ENCODE data around the gene CPPED1. TPM values are rescaled to one million over a fixed set of nuclear protein-coding genes. Genes with fewer than 3 reads are reported as not detected.
"Not testable (repeated sequence)": the region's sequence is repeated elsewhere in the genome, so short reads cannot be mapped to it uniquely, and the experiment has no call there.

CPPED1 gene
- 16.6 TPM for polyA plus RNA-seq

DNA sequence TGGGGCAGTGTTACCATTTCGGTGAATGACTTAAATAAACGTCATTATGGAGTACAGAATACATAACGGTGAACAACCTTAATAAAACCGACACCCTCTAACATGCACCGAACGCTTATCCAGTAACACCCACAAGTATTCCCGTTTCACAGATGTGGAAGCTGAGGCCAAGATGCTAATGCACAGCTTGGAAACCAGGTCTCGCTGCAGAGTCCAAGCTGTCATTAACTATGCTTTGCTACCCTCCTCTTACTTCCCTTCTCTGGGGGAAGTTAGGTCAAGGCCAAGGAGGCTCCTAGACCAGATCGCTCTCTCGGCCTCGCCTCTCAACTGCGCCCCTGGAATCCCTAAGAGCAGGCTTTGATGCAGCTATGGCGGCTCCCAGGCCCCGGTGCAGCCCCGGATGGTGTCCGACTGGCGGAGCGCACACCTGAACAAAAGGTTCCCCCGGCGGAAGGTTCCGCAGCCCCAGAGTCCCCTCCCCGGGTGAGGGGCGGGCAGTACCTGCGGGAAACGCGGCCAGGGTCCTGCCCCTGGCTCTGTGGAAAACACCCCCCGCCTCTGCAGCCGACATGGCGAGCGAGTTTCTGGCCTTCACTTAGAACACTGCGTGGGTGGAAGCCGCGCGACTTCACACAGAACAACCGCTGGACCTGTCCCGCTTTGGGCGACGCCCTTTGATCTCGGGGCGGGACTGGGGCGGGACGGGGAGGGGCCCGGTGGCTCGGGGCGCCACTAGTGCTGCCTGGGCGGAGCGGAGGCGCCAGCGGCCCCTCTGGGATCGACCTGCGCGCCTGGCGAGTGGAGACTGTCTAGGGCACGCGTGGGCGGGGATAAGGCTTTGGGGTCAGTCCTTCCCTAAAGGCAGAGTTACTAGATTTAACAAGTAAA lies at the start of gene CPPED1:
CPPED1 (minus strand) TSS at position 685 of the 891 bp plus-strand sequence; CDS start at position 574, 111 bp downstream.
- Mint-ChIP-seq H3K27ac (peak within 1 kb of the TSS; percentile 91 to 94 (median 93)), H3K27me3 (peaks cover 2% of the 10 kb centered on the region), H3K9me3 (peaks cover 0 to 3% (median 0%) of the 10 kb centered on the region in 3 donors), H3K4me3 (peak within 1 kb of the TSS; percentile 86 to 96 (median 96)), H3K4me1 (peaks cover 22 to 25% (median 24%) of the 10 kb centered on the region in 3 donors), H3K36me3 (peaks cover 3% of the 10 kb centered on the region)

- H3K36me3 Mint-ChIP-seq, result peaks cover 1% of the 10 kb centered on the region
- H3K9me3 Mint-ChIP-seq, result peaks cover 0 to 4% (median 2%) of the 10 kb centered on the region in 3 donors
- H3K27me3 Mint-ChIP-seq, result peaks cover 5% of the 10 kb centered on the region
- H3K4me3 Mint-ChIP-seq, result no peak overlapping the region
- no peaks in the 10 kb centered on the region for H3K4me1 Mint-ChIP-seq
- H3K27ac Mint-ChIP-seq, result no peak overlapping the region
Measured at GRCh38 chr16:12850186-12850585, 46.5 kb upstream of the CPPED1 start.

DNA sequence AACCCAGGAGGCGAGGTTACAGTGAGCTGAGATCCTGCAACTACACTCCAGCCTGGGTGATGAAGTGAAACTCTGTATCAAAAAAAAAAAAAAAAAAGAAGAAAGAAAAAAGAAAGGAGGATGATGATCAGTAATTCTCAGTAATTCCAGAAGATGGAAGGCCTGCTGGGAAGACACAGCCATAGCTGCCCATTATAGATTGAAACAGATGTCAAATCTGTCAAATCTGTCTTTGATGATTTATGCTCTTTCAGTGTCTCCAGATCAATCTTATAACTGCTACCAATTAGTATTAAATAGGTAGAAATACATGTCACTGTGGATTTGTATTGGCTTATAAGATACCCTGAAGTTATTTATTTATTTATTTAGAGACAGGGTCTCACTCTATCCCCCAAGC lies 42.9 kb upstream of the CPPED1 start:
- Mint-ChIP-seq H3K4me3 (no peak overlapping the region), H3K4me1 (no peaks in the 10 kb centered on the region), H3K9me3 (peaks cover 0 to 2% (median 0%) of the 10 kb centered on the region in 3 donors), H3K36me3 (peaks cover 1% of the 10 kb centered on the region), H3K27me3 (peaks cover 5% of the 10 kb centered on the region), H3K27ac (no peak overlapping the region)

DNA sequence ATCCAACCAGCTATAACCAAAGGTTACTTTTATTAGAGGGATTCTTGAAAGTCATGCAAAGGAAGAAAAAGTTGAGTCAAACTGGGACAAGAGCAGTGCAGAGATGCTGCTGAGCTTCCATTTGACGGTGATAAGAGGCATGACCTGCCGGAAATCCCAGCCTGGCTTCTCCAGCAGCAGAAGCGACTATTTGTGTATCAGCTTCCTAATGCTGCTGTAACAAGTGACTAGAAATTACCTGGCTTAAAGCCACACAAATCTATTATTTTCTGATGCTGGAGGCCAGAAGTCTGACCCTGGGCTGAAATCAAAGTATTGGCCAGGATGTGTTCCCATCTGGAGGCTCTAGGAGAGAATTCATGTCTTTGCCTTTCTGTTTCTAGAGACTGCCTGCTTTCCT lies 41.6 kb upstream of the CPPED1 start:
- no peaks in the 10 kb centered on the region for H3K36me3 Mint-ChIP-seq
- peaks cover 1% of the 10 kb centered on the region for H3K27me3 Mint-ChIP-seq
- no peaks in the 10 kb centered on the region for H3K4me1 Mint-ChIP-seq
- H3K4me3 Mint-ChIP-seq, result no peak overlapping the region
- H3K9me3 Mint-ChIP-seq, result peaks cover 2 to 7% (median 2%) of the 10 kb centered on the region in 3 donors
- H3K27ac Mint-ChIP-seq, result no peak overlapping the region

DNA sequence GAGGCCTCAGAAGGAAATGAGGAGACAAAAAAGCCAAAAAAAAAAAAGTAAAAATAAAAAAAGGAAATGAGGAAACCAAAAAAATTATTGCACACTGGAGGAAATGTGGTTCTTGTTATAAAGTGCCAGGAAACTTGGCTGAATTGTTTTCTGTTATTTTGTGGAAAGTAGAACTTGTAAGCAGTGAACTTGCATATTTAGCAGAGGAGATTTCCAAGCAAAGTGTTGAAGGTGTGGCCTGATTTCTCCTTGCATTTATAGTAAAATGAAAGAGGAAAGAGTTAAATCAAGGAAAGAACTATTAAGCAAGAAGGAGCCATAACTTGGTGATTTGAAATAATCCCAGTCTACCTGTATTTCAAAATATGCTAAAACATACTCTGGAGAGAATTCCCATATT lies 34.1 kb upstream of the CPPED1 start:
- peaks cover 0 to 2% (median 0%) of the 10 kb centered on the region in 3 donors for H3K4me1 Mint-ChIP-seq
- no peak overlapping the region for H3K4me3 Mint-ChIP-seq
- peaks cover 3 to 12% (median 7%) of the 10 kb centered on the region in 3 donors for H3K9me3 Mint-ChIP-seq
- no peaks in the 10 kb centered on the region for H3K36me3 Mint-ChIP-seq
- peaks cover 18% of the 10 kb centered on the region for H3K27me3 Mint-ChIP-seq
- peak overlapping the region in 1 of 3 donors; percentile 29 for H3K27ac Mint-ChIP-seq

DNA sequence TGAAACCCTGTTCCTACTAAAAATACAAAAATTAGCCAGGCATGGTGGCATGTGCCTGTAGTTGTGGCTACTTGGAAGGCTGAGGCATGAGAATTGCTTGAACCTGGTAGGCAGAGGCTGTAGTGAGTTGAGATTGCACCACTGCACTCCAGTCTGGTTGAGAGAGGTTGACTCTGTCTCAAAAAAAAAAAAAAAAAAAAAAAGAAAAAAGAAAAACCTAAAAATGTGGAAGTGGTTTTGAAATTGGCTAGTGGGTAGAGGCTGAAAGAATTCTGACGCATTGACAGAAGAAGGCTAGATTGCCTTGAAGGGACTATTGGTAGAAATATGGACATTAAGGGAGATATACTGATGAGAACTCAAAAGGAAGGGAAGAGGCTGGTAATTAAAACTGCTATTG lies 33.6 kb upstream of the CPPED1 start:
- Mint-ChIP-seq H3K27ac (no peak overlapping the region), H3K4me3 (no peak overlapping the region), H3K4me1 (peaks cover 0 to 2% (median 0%) of the 10 kb centered on the region in 3 donors), H3K9me3 (peaks cover 3 to 12% (median 7%) of the 10 kb centered on the region in 3 donors), H3K36me3 (no peaks in the 10 kb centered on the region), H3K27me3 (peaks cover 18% of the 10 kb centered on the region)

- H3K36me3 Mint-ChIP-seq, result no peaks in the 10 kb centered on the region
- peaks cover 0 to 2% (median 0%) of the 10 kb centered on the region in 3 donors for H3K4me1 Mint-ChIP-seq
- H3K27ac Mint-ChIP-seq, result no peak overlapping the region
- peaks cover 2 to 6% (median 5%) of the 10 kb centered on the region in 3 donors for H3K9me3 Mint-ChIP-seq
- no peak overlapping the region for H3K4me3 Mint-ChIP-seq
- H3K27me3 Mint-ChIP-seq, result peaks cover 26% of the 10 kb centered on the region
Measured at GRCh38 chr16:12833926-12834325, 30.2 kb upstream of the CPPED1 start.

- peak overlapping the region in 1 of 3 donors; percentile 73 for H3K27ac Mint-ChIP-seq
- H3K4me1 Mint-ChIP-seq, result no peaks in the 10 kb centered on the region
- peaks cover 12% of the 10 kb centered on the region for H3K27me3 Mint-ChIP-seq
- no peaks in the 10 kb centered on the region for H3K36me3 Mint-ChIP-seq
- no peaks in the 10 kb centered on the region for H3K9me3 Mint-ChIP-seq
- no peak overlapping the region for H3K4me3 Mint-ChIP-seq
Measured at GRCh38 chr16:12829096-12829888, 25.6 kb upstream of the CPPED1 start.

- Mint-ChIP-seq H3K4me3 (no peak overlapping the region), H3K27ac (no peak overlapping the region)
Measured at GRCh38 chr16:12828206-12828605, 24.5 kb upstream of the CPPED1 start.

GRCh38 chr16:12826559-12826958 lies 22.9 kb upstream of the CPPED1 start:
- H3K9me3 Mint-ChIP-seq, result peaks cover 0 to 2% (median 0%) of the 10 kb centered on the region in 3 donors
- H3K36me3 Mint-ChIP-seq, result no peaks in the 10 kb centered on the region
- peaks cover 9% of the 10 kb centered on the region for H3K27me3 Mint-ChIP-seq
- H3K27ac Mint-ChIP-seq, result no peak overlapping the region
- H3K4me1 Mint-ChIP-seq, result no peaks in the 10 kb centered on the region
- no peak overlapping the region for H3K4me3 Mint-ChIP-seq

More at GRCh38 chr16:12828206-12828605, 24.5 kb upstream of the CPPED1 start:
- Mint-ChIP-seq H3K4me1 (no peaks in the 10 kb centered on the region), H3K27me3 (peaks cover 9% of the 10 kb centered on the region), H3K36me3 (no peaks in the 10 kb centered on the region), H3K9me3 (no peaks in the 10 kb centered on the region)

GRCh38 chr16:12819126-12820117 lies 15.7 kb upstream of the CPPED1 start:
- H3K9me3 Mint-ChIP-seq, result peaks cover 0 to 2% (median 1%) of the 10 kb centered on the region in 3 donors
- H3K36me3 Mint-ChIP-seq, result no peaks in the 10 kb centered on the region
- peaks cover 3 to 5% (median 4%) of the 10 kb centered on the region in 3 donors for H3K4me1 Mint-ChIP-seq
- no peak overlapping the region for H3K4me3 Mint-ChIP-seq
- H3K27me3 Mint-ChIP-seq, result peaks cover 4% of the 10 kb centered on the region
- H3K27ac Mint-ChIP-seq, result no peak overlapping the region

DNA sequence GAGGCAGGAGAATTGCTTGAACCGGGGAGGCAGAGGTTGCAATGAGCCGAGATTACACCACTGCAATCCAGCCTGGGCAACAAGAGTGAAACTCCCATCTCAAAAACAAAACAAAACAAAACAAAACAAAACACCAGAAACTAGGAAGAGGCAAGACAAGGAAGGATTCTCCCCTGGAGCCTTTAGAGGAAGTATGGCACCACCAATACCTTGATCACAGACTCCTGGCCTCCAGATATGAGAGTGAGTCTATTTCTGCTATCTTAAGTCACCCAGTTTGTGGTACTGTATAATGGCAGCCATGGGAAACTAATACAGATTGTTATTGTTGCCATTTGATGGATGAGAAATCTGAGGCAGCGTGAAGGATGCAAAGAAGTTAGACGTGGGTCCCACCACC lies 14.6 kb upstream of the CPPED1 start:
- H3K9me3 Mint-ChIP-seq, result peaks cover 0 to 2% (median 1%) of the 10 kb centered on the region in 3 donors
- H3K4me1 Mint-ChIP-seq, result peaks cover 3 to 5% (median 4%) of the 10 kb centered on the region in 3 donors
- H3K27ac Mint-ChIP-seq, result peak overlapping the region in 1 of 3 donors; percentile 48
- peaks cover 4% of the 10 kb centered on the region for H3K27me3 Mint-ChIP-seq
- no peak overlapping the region for H3K4me3 Mint-ChIP-seq
- H3K36me3 Mint-ChIP-seq, result no peaks in the 10 kb centered on the region

DNA sequence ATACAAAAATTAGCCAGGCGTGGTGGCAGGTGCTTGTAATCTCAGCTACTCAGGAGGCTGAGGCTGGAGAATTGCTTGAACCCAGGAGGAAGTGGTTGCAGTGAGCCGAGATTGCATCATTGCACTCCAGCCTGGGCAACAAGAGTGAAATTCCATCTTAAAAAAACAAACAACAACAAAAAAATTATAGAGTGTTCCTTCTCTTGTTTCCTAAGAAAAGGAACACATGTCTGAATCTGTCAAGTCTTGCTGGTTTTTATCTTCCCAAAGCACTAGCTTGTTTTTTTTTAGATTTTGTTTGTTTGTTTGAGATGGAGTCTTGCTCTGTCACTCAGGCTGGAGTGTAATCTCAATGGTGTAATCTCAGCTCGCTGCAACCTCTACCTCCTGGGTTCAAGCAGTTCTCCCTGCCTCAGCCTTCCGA lies 13.1 kb upstream of the CPPED1 start:
- H3K4me1 Mint-ChIP-seq, H3K27me3 Mint-ChIP-seq, H3K9me3 Mint-ChIP-seq, H3K36me3 Mint-ChIP-seq, H3K27ac Mint-ChIP-seq, H3K4me3 Mint-ChIP-seq: not testable (repeated sequence)

- Mint-ChIP-seq H3K9me3 (peaks cover 2 to 12% (median 3%) of the 10 kb centered on the region in 3 donors), H3K36me3 (no peaks in the 10 kb centered on the region), H3K27me3 (peaks cover 4% of the 10 kb centered on the region), H3K4me3 (no peak overlapping the region), H3K27ac (no peak overlapping the region), H3K4me1 (peaks cover 4 to 6% (median 5%) of the 10 kb centered on the region in 3 donors)
Measured at GRCh38 chr16:12815361-12815760, 11.7 kb upstream of the CPPED1 start.

Measured in IgD-negative memory B cell (primary cell).